Lung (tissue), 13 donors: ENCODE data around the gene MRPL9. TPM values are rescaled to one million over a fixed set of nuclear protein-coding genes. Genes with fewer than 3 reads are reported as not detected.

ENCODE experiments used
- ATAC-seq: fragments of 200-7000 bp; cut with Tn5 transposase; one replicate; pipeline ENCODE4 v1.9.1; 2020; ENCODE audit warnings: moderate number of reproducible peaks; ENCODE audit not compliant: insufficient read depth, low FRiP score
- DNase-seq, 3 donors: peaks; one replicate each; pipeline ENCODE4 v3.0.0-alpha.2; 2013 to 2017
- H3K27ac ChIP-seq, 2 donors: one replicate each; pipeline ENCODE4 v1.5.1; 2013; ENCODE audit warnings: mild to moderate bottlenecking in 2 of 2, moderate library complexity in 2 of 2, control low read depth in 1 of 2, inconsistent platforms in 1 of 2, low read depth in 1 of 2, low read length in 1 of 2
- H3K27me3 ChIP-seq, 3 donors: one replicate each; pipeline ENCODE4 v1.5.1; 2013; ENCODE audit warnings: low read length in 2 of 3; ENCODE audit not compliant: control insufficient read depth in 3 of 3, insufficient read depth in 3 of 3
- H3K36me3 ChIP-seq, 4 donors: one replicate each; pipeline ENCODE4 v1.5.1; 2013; ENCODE audit warnings: low read length in 4 of 4, mild to moderate bottlenecking in 1 of 4, moderate library complexity in 1 of 4; ENCODE audit not compliant: control insufficient read depth in 4 of 4, insufficient read depth in 4 of 4
- H3K4me1 ChIP-seq, 5 donors: one replicate each; pipeline ENCODE4 v1.5.1; 2013; ENCODE audit warnings: low read length in 5 of 5, mild to moderate bottlenecking in 2 of 5, moderate library complexity in 1 of 5; ENCODE audit not compliant: control insufficient read depth in 5 of 5, insufficient read depth in 5 of 5
- H3K4me3 ChIP-seq: one replicate; pipeline ENCODE4 v1.5.1; 2013; ENCODE audit warnings: mild to moderate bottlenecking, control low read depth, moderate library complexity
- H3K9ac ChIP-seq, 2 donors: one replicate each; pipeline ENCODE4 v1.5.1; 2013; ENCODE audit warnings: low read length in 2 of 2, control low read depth in 1 of 2; ENCODE audit not compliant: insufficient read depth in 1 of 2
- H3K9me3 ChIP-seq, 4 donors: one replicate each; pipeline ENCODE4 v1.5.1; 2013; ENCODE audit warnings: low read length in 3 of 4, mild to moderate bottlenecking in 1 of 4, moderate library complexity in 1 of 4; ENCODE audit not compliant: control insufficient read depth in 4 of 4, insufficient read depth in 3 of 4
- WGBS, 2 donors: extraction: QIAGEN DNeasy Blood & Tissue Kit; methylation state at CpG; one replicate each; pipeline ENCODE4 v1.1.7; 2013; 5-methylcytosine and 5-hydroxymethylcytosine counted together
- polyA plus RNA-seq, 2 donors: library from polyadenylated mRNA; stranded (reverse); fragments of 200-250 nt; gene quantifications; one replicate each; pipeline ENCODE4 v1.2.1, GENCODE V29; 2013
- small RNA-seq: library from RNA; depleted of rRNA; stranded (forward); fragments of <200 nt; gene quantifications from one replicate; pipeline ENCODE3, GENCODE V24; 2014; ENCODE audit warnings: low replicate concordance
- total RNA-seq, 2 donors: library from RNA; depleted of rRNA in 1 of 2; stranded (reverse); fragments of >200 nt in 1 of 2; gene quantifications; one replicate each; pipeline ENCODE4 v1.2.1, GENCODE V29; 2014 to 2021
- TF ChIP-seq, protein P1 (sequence below): IDR thresholded peaks from 2 replicates; pipeline ENCODE4 v1.5.1; 2012; ENCODE audit warnings: mild to moderate bottlenecking; ENCODE audit errors: control extremely low read depth, extremely low read depth
- donor health status: control.
- donor health status: control.
- donor health status: Bipolar disorder and iron deficiency.
- donor health status: healthy.
- donor health status: DM: yes; HTN: yes; CAD: no.

Gene MRPL9
- total and polyA plus RNA-seq, 4 donors = 51.0 to 68.1 (median 55.6) TPM

DNA sequence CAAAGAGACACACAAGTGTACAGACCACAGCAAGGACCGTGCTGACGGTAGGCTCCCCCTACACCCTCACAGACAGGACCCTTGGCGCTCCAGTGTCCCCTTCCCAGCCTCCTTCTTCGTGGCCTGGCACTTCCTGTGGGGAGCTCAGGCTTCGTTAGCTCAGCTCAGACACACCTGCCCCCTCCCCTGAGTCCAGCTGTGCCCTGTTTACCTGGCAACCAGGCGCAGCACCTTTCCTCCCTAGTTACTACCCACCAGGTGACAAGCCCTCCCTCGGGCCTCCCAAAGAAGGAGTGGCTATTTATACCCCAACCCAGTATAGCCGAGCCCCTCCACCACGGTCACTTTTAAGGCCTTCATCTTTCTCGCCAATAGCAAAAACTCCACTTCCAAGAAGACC is 51.3 kb downstream of the MRPL9 start:
- WGBS, 2 donors = 65 to 68% methylated on average over 10 of the region's 10 CpGs
- H3K36me3 ChIP-seq = no peaks in the 10 kb centered on the region
- DNase-seq = no peak
- no peak overlapping the region for H3K4me3 ChIP-seq
- peaks cover 0 to 12% (median 3%) of the 10 kb centered on the region in 5 donors for H3K4me1 ChIP-seq
- no peak overlapping the region for H3K9ac ChIP-seq
- peaks cover 0 to 2% (median 0%) of the 10 kb centered on the region in 4 donors for H3K9me3 ChIP-seq
- no peak for ATAC-seq
- TF ChIP-seq, protein P1, sequence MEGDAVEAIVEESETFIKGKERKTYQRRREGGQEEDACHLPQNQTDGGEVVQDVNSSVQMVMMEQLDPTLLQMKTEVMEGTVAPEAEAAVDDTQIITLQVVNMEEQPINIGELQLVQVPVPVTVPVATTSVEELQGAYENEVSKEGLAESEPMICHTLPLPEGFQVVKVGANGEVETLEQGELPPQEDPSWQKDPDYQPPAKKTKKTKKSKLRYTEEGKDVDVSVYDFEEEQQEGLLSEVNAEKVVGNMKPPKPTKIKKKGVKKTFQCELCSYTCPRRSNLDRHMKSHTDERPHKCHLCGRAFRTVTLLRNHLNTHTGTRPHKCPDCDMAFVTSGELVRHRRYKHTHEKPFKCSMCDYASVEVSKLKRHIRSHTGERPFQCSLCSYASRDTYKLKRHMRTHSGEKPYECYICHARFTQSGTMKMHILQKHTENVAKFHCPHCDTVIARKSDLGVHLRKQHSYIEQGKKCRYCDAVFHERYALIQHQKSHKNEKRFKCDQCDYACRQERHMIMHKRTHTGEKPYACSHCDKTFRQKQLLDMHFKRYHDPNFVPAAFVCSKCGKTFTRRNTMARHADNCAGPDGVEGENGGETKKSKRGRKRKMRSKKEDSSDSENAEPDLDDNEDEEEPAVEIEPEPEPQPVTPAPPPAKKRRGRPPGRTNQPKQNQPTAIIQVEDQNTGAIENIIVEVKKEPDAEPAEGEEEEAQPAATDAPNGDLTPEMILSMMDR = no peak
- H3K27ac ChIP-seq = no peak overlapping the region
- peaks cover 0 to 3% (median under 1%) of the 10 kb centered on the region in 3 donors for H3K27me3 ChIP-seq

DNA sequence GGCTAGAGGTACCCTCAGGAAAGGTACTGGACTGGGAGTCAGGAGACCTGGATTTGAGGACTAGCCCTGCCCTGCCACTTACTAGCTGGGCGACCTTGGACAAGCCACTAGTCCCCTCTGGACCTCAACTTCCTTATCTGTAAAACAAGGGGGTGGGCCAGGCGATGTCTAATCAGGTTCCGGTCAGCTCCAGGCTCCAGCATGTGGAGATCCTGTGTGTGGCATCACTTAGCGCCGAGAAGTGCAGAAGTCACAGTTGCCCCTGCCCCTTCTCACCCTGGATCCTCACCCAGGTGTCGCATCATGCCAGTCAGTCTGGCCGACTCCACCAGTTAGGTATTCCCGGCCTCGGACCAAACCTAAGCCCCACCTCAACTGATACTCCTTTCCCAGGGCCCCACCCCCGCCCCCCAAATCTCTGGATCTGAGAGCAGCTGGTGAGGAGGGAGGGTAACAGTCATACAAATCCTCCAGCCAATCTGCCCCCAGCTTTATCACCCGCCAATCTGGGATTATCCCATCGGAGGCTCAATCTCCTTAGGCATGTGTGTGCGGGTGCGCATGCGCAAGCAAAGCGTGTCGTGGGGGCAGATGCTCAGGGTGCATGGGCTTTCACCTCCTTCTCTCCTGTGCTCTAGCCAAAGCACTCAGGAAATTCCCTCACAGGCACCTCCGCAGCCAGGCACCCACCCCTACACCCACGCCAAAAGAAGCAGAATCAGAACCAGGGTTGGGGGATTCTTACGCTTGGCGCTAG is 52.1 kb downstream of the MRPL9 start:
- ATAC-seq = no peak
- Histone ChIP-seq H3K27me3 (peaks cover 0 to 3% (median 0%) of the 10 kb centered on the region in 3 donors), H3K4me3 (no peak overlapping the region), H3K9ac (no peak overlapping the region), H3K36me3 (no peaks in the 10 kb centered on the region), H3K27ac (no peak overlapping the region), H3K9me3 (peaks cover 0 to 2% (median 0%) of the 10 kb centered on the region in 4 donors), H3K4me1 (peaks cover 0 to 9% (median 0%) of the 10 kb centered on the region in 5 donors)
- DNase-seq = no peak
- TF ChIP-seq, protein P1 = no peak
- 85 to 91% methylated on average over 21 of the region's 21 CpGs for WGBS, 2 donors

DNA sequence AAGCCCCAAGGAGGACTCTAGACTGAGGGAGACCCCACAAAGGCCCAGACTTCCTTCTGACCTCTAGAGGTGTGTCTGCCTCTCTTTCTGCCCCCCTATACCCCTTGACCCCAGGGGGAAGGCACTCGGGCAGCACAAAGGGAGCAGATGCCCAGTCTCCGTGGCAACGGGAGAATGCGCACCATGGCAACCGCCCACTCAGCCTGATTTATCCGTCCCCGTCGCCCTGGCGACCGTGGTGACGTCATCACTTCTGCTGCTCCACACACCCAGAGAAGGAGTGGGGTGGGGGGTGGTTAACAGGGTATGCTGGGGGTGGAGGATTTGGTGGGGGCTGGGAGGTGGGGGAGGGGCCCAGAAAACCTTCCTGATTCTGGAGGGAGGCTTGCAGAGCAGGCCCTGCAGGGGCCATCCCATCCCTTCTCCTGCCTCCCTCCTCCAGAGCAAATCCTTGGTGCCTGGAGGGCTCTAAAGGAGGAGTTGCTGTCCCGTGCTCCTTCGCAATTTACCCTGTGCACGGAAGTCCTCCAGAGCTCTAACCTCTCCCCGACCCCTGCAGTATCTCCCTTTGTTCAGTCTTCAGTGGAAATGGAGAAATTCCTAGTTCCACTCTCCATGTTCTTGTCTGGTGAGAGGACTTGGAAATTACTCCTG is 53.0 kb downstream of the MRPL9 start:
- Histone ChIP-seq H3K4me3 (no peak overlapping the region), H3K36me3 (no peaks in the 10 kb centered on the region), H3K27ac (no peak overlapping the region), H3K9ac (no peak overlapping the region), H3K4me1 (peaks cover 0 to 9% (median 0%) of the 10 kb centered on the region in 5 donors), H3K9me3 (peaks cover 0 to 2% (median 0%) of the 10 kb centered on the region in 4 donors), H3K27me3 (peaks cover 0 to 3% (median 0%) of the 10 kb centered on the region in 3 donors)
- WGBS, 2 donors = 56 to 61% methylated on average over 15 of the region's 15 CpGs
- no peak for ATAC-seq
- TF ChIP-seq, protein P1 = no peak
- DNase-seq = peak in 2 of 3 donors; percentile 30 to 54

Small RNAs within 50 kb of the gene (small RNA-seq; reads per million reads assigned to genes)
- gene RNU6-662P = not detected

Other genes with a start within 250 kb of the MRPL9 start
- 10 to 100 TPM in 1 of 2 donors, 1 to 10 TPM in 1; 9.2 to 13.9 TPM for gene TUFT1, start 223.2 kb downstream of the MRPL9 start, total RNA-seq
- gene TUFT1, start 223.2 kb downstream of the MRPL9 start, polyA plus RNA-seq = 1 to 10 TPM; 5.6 to 6.2 TPM
- 10 to 100 TPM; 40.6 to 63.7 TPM for gene SNX27, start 151.4 kb downstream of the MRPL9 start, total RNA-seq
- gene SNX27, start 151.4 kb downstream of the MRPL9 start, polyA plus RNA-seq = 10 to 100 TPM; 12.1 to 12.3 TPM
- under 1 TPM; 0.09 to 0.31 TPM for gene CELF3, start 46.7 kb downstream of the MRPL9 start, total RNA-seq
- under 1 TPM; 0.06 to 0.11 TPM for gene CELF3, start 46.7 kb downstream of the MRPL9 start, polyA plus RNA-seq
- gene RIIAD1, start 42.0 kb downstream of the MRPL9 start, total RNA-seq = 10 to 100 TPM in 1 of 2 donors, 1 to 10 TPM in 1; 8.8 to 17.1 TPM
- 1 to 10 TPM; 8.6 to 9.3 TPM for gene RIIAD1, start 42.0 kb downstream of the MRPL9 start, polyA plus RNA-seq
- gene TDRKH, start 27.0 kb upstream of the MRPL9 start, total RNA-seq = 10 to 100 TPM; 11.6 to 18.1 TPM
- gene TDRKH, start 27.0 kb upstream of the MRPL9 start, polyA plus RNA-seq = 1 to 10 TPM; 5.6 to 6.1 TPM
- under 1 TPM in 1 of 2 donors, not detected in 1; 0.40 TPM for gene LINGO4, start 41.9 kb upstream of the MRPL9 start, total RNA-seq
- gene LINGO4, start 41.9 kb upstream of the MRPL9 start, polyA plus RNA-seq = under 1 TPM; 0.05 to 0.12 TPM
- 10 to 100 TPM; 10.9 to 24.7 TPM for gene RORC, start 68.3 kb upstream of the MRPL9 start, total RNA-seq
- gene RORC, start 68.3 kb upstream of the MRPL9 start, polyA plus RNA-seq = 1 to 10 TPM; 7.6 to 8.4 TPM
- under 1 TPM in 1 of 2 donors, not detected in 1; 0.40 TPM for gene C2CD4D, start 76.3 kb upstream of the MRPL9 start, total RNA-seq
- gene C2CD4D, start 76.3 kb upstream of the MRPL9 start, polyA plus RNA-seq = under 1 TPM; 0.10 to 0.19 TPM
- not detected for gene THEM5, start 90.2 kb upstream of the MRPL9 start, total RNA-seq
- gene THEM5, start 90.2 kb upstream of the MRPL9 start, polyA plus RNA-seq = not detected
- gene THEM4, start 146.0 kb upstream of the MRPL9 start, total RNA-seq = 10 to 100 TPM; 11.5 to 15.6 TPM
- gene THEM4, start 146.0 kb upstream of the MRPL9 start, polyA plus RNA-seq = 10 to 100 TPM; 10.3 to 15.7 TPM
- 100 to 1,000 TPM; 205 to 801 TPM for gene S100A10, start 230.4 kb upstream of the MRPL9 start, total RNA-seq
- gene S100A10, start 230.4 kb upstream of the MRPL9 start, polyA plus RNA-seq = 1,000 to 10,000 TPM in 1 of 2 donors, 100 to 1,000 TPM in 1; 548 to 1,003 TPM